HepG2 (cell line): ENCODE data around the gene KDM4B. TPM values are rescaled to one million over a fixed set of nuclear protein-coding genes. Genes with fewer than 3 reads are reported as not detected.

Source experiments
- ATAC-seq: fragments of 200-7000 bp; cut with Tn5 transposase; 3 replicates; pipeline ENCODE4 v1.9.1; 2020; ENCODE audit warnings: mild to moderate bottlenecking, moderate library complexity
- BruUV-seq: library from RNA; stranded (reverse); fragments of 400-500 nt; replicated peaks from 2 replicates; lab custom pipeline; 2021; lab: Mats Ljungman, UMichigan
- CTCF ChIA-PET: fragments of 300-600 bp; formaldehyde crosslinking; extraction: SDS; loops from one replicate; lab custom pipeline; 2021; ENCODE audit warnings: low total read pairs, inconsistent platforms, low intra/inter-chr PET ratio; lab: Yijun Ruan, JAX
- POLR2A ChIA-PET: fragments of 350-600 bp; sonication (Branson Sonifier 250); formaldehyde crosslinking; loops from one replicate; lab custom pipeline; 2020; ENCODE audit warnings: antibody characterized with exemption, inconsistent platforms; lab: Yijun Ruan, JAX
- DNase-seq: peaks from one replicate; pipeline ENCODE4 v3.0.0-alpha.2; 2015; ENCODE audit warnings: low spot score
- FAIRE-seq: peaks from 3 replicates; lab custom pipeline; 2011; peaks lifted over from hg19 to GRCh38; lab: Jason Lieb, UNC
- H2AFZ ChIP-seq: one replicate; pipeline ENCODE4 v1.6.1; 2011; ENCODE audit warnings: low read length, inconsistent platforms
- H3K27ac ChIP-seq: fragments of 300-600 bp; 3 replicates; pipeline ENCODE4 v1.8.0; 2011; ENCODE audit warnings: mixed run types, mild to moderate bottlenecking, mixed read lengths, low read length, inconsistent platforms; ENCODE audit not compliant: insufficient read depth; ENCODE audit errors: extremely low read length
- H3K27me3 ChIP-seq, 2 experiments: fragments of 200-600 bp in 1 of 2; 2 replicates in 1 of 2; 3 replicates in 1 of 2; pipeline versions ENCODE4 v1.6.0 to v1.8.0; 2011; ENCODE audit warnings: low read length in 2 of 2, mild to moderate bottlenecking in 2 of 2, moderate library complexity in 2 of 2, inconsistent platforms in 1 of 2; ENCODE audit not compliant: insufficient read depth in 2 of 2, control insufficient read depth in 1 of 2
- H3K36me3 ChIP-seq, 2 experiments: fragments of 200-600 bp in 1 of 2; replicated peaks in 1 of 2; 2 replicates in 1 of 2; 3 replicates in 1 of 2; pipeline versions ENCODE4 v1.5.1 to v1.8.0; 2011; ENCODE audit warnings: low read length in 2 of 2, inconsistent platforms in 1 of 2; ENCODE audit not compliant: insufficient read depth in 2 of 2, control insufficient read depth in 1 of 2
- H3K4me1 ChIP-seq: 2 replicates; pipeline ENCODE4 v1.5.1; 2012; ENCODE audit warnings: low read length, inconsistent platforms; ENCODE audit not compliant: insufficient read depth
- H3K4me2 ChIP-seq: 2 replicates; pipeline ENCODE4 v1.6.0; 2011; ENCODE audit warnings: low read depth, low read length, inconsistent platforms
- H3K4me3 ChIP-seq, 3 experiments: fragments of 200-600 bp in 1 of 3; sonication (generic), shearing (Covaris generic) in 1 of 3; replicated peaks in 1 of 3; 2 replicates each; pipeline ENCODE4 v1.5.1; 2011 to 2016; ENCODE audit warnings: low read length in 3 of 3, inconsistent platforms in 2 of 3, low read depth in 2 of 3, mild to moderate bottlenecking in 2 of 3, control low read depth in 1 of 3, mixed read lengths in 1 of 3; ENCODE audit not compliant: insufficient read depth in 1 of 3
- H3K79me2 ChIP-seq: one replicate; pipeline ENCODE4 v1.6.1; 2011; ENCODE audit warnings: low read length, inconsistent platforms; ENCODE audit not compliant: insufficient read depth
- H3K9ac ChIP-seq: 2 replicates; pipeline ENCODE4 v1.6.0; 2011; ENCODE audit warnings: mild to moderate bottlenecking, low read depth, low read length, inconsistent platforms; ENCODE audit not compliant: insufficient read depth
- H3K9me3 ChIP-seq: 2 replicates; pipeline ENCODE4 v1.5.1; 2012; ENCODE audit warnings: mild to moderate bottlenecking, low read length
- H4K20me1 ChIP-seq: 2 replicates; pipeline ENCODE4 v1.6.0; 2011; ENCODE audit warnings: inconsistent platforms, mild to moderate bottlenecking, low read length, moderate library complexity; ENCODE audit not compliant: insufficient read depth
- CSRNP2 ChIP-seq: sonication (generic); formaldehyde crosslinking; conservative IDR thresholded peaks from 2 replicates; pipeline ENCODE4 v1.8.0; 2022; ENCODE audit warnings: low read depth, missing genetic modification reagents
- GTF2F1 ChIP-seq: fragments of 150-350 bp; IDR thresholded peaks from 2 replicates; pipeline ENCODE4 v1.6.1; 2014; ENCODE audit warnings: low read length
- POGZ ChIP-seq: sonication (generic); formaldehyde crosslinking; IDR thresholded peaks from 2 replicates; pipeline ENCODE4 v1.4.0; 2020; ENCODE audit warnings: mild to moderate bottlenecking, missing genetic modification reagents
- PTBP1 ChIP-seq: fragments of 200-400 bp; formaldehyde crosslinking; IDR thresholded peaks from 2 replicates; pipeline ENCODE4 v1.6.1; 2018; ENCODE audit warnings: low read length, low read depth; ENCODE audit not compliant: poor library complexity, severe bottlenecking
- RFXAP ChIP-seq: sonication (generic); formaldehyde crosslinking; IDR thresholded peaks from 2 replicates; pipeline ENCODE4 v1.4.0; 2020; ENCODE audit warnings: missing genetic modification reagents, borderline replicate concordance
- RXRA ChIP-seq: sonication (generic); formaldehyde crosslinking; IDR thresholded peaks from 2 replicates; pipeline ENCODE4 v1.5.1; 2020; ENCODE audit warnings: missing genetic modification reagents
- SAFB2 ChIP-seq: sonication (generic); formaldehyde crosslinking; IDR thresholded peaks from 2 replicates; pipeline ENCODE4 v1.5.1; 2020; ENCODE audit warnings: missing genetic modification reagents, low read depth, mild to moderate bottlenecking, borderline replicate concordance
- TCF7 ChIP-seq: sonication (generic); IDR thresholded peaks from 2 replicates; pipeline ENCODE4 v1.6.1; 2016; ENCODE audit warnings: antibody characterized with exemption, low read depth
- TCF7L2 ChIP-seq: IDR thresholded peaks from 2 replicates; pipeline ENCODE4 v1.6.1; 2011; ENCODE audit warnings: mild to moderate bottlenecking, low read depth, low read length, moderate library complexity
- ZBTB10 ChIP-seq: sonication (generic); formaldehyde crosslinking; IDR thresholded peaks from 2 replicates; pipeline ENCODE4 v1.4.0; 2020; ENCODE audit warnings: missing genetic modification reagents, borderline replicate concordance
- ZBTB34 ChIP-seq: sonication (generic); formaldehyde crosslinking; IDR thresholded peaks from 2 replicates; pipeline ENCODE4 v1.8.0; 2022; ENCODE audit warnings: mild to moderate bottlenecking, missing genetic modification reagents
- ZNF207 ChIP-seq: fragments of 450-650 bp; IDR thresholded peaks from 2 replicates; pipeline ENCODE4 v1.6.1; 2016; ENCODE audit warnings: antibody characterized with exemption, borderline replicate concordance
- ZNF275 ChIP-seq: sonication (generic); formaldehyde crosslinking; IDR thresholded peaks from 2 replicates; pipeline ENCODE4 v1.8.0; 2022; ENCODE audit warnings: missing genetic modification reagents, mild to moderate bottlenecking, inconsistent platforms, borderline replicate concordance
- ZNF326 ChIP-seq: sonication (generic); formaldehyde crosslinking; IDR thresholded peaks from 2 replicates; pipeline ENCODE4 v1.4.0; 2020; ENCODE audit warnings: missing genetic modification reagents, borderline replicate concordance
- ZNF512 ChIP-seq: sonication (generic); formaldehyde crosslinking; IDR thresholded peaks from 2 replicates; pipeline ENCODE4 v1.4.0; 2020; ENCODE audit warnings: mild to moderate bottlenecking, missing genetic modification reagents
- ZNF605 ChIP-seq: sonication (generic); formaldehyde crosslinking; IDR thresholded peaks from 2 replicates; pipeline ENCODE4 v1.8.0; 2022; ENCODE audit warnings: mild to moderate bottlenecking, missing genetic modification reagents
- WGBS: methylation state at CpG from one replicate; pipeline ENCODE4 v1.1.6; 2017; ENCODE audit warnings: low lambda C conversion rate; 5-methylcytosine and 5-hydroxymethylcytosine counted together
- in situ Hi-C: cut with HindIII; loops from 2 replicates; pipeline ENCODE4 v1.10.0; 2017; ENCODE audit warnings: low pct_unique_long_range_greater_than_20kb; ENCODE audit not compliant: extremely low pct_ligation_motif_present
- intact Hi-C: fragments of 100-400 bp; cut with micrococcal nuclease; formaldehyde crosslinking; loops from one replicate; pipeline ENCODE4 v1.10.0; 2022; ENCODE audit not compliant: unreplicated experiment
- polyA plus RNA-seq, 8 experiments: library from polyadenylated mRNA; depleted of rRNA in 3 of 8; stranded (reverse) in 7 of 8; unstranded in 1 of 8; fragments of >200 nt; fragmentation: Illumina TruSeq in 4 of 8; extraction: Trizol in 4 of 8; gene quantifications; 2 replicates each; pipeline versions ENCODE4 v1.2.1 to v1.2.3, GENCODE V29; 2011 to 2016; ENCODE audit warnings: low read depth in 4 of 8, missing spikeins in 1 of 8, mixed read lengths in 1 of 8; ENCODE audit not compliant: insufficient read depth in 1 of 8
- total RNA-seq, 5 experiments: library from RNA; depleted of rRNA; stranded (reverse); fragments of >200 nt; fragmentation: Illumina TruSeq; extraction: Trizol; gene quantifications; 2 replicates each; pipeline ENCODE4 v1.2.3, GENCODE V29; 2016; ENCODE audit warnings: low read depth in 1 of 5

The KDM4B gene
- total and polyA plus RNA-seq, 2 of the 13 experiments (the other 11 are each of a cell fraction or from before 2014, with no cell fraction given), result 4.9 to 14.6 TPM

- Histone ChIP-seq H4K20me1 (0 out of 2 replicates have a peak, but pooled peaks cover 2% of the 10 kb centered on the region), H3K9ac (no peak overlapping the region), H3K36me3 (peaks cover 15 to 52% of the 10 kb centered on the region in 2 experiments), H3K4me3 (no peak overlapping the region), H3K4me1 (no peaks in the 10 kb centered on the region), H3K9me3 (no peaks in the 10 kb centered on the region), H2AFZ (no peak overlapping the region), H3K27ac (no peak overlapping the region), H3K4me2 (no peak overlapping the region), H3K27me3 (no peaks in the 10 kb centered on the region; a peak in 1 of 5 replicates), H3K79me2 (no peaks in the 10 kb centered on the region)
- FAIRE-seq, result no peak
- no peak for DNase-seq
- intact Hi-C loops, result no loop called here
- ChIA-PET POLR2A (no interaction called here), CTCF (no interaction called here)
- WGBS, result 91% methylated on average over 17 of the region's 20 CpGs
- no peak for ATAC-seq
- in situ Hi-C loops, result no loop called here
- BruUV-seq, result no TSS peak
- no peak for TF ChIP-seq PTBP1
- no peak for TF ChIP-seq ZNF275 (CRISPR knock-in tag)
- TF ChIP-seq CSRNP2 (CRISPR knock-in tag), result no peak
- no peak for TF ChIP-seq RFXAP (CRISPR knock-in tag)
- TF ChIP-seq ZNF207, result no peak
- no peak for TF ChIP-seq ZBTB34 (CRISPR knock-in tag)
- no peak for TF ChIP-seq POGZ (CRISPR knock-in tag)
- TF ChIP-seq RXRA, result no peak
- TF ChIP-seq ZNF605, result no peak
- TF ChIP-seq SAFB2 (CRISPR knock-in tag), result no peak
- no peak for TF ChIP-seq ZNF326 (CRISPR knock-in tag)
- TF ChIP-seq ZNF512 (CRISPR knock-in tag), result no peak
- TF ChIP-seq TCF7, result no peak
- TF ChIP-seq ZBTB10 (CRISPR knock-in tag), result no peak
- TF ChIP-seq GTF2F1, result no peak
- no peak for TF ChIP-seq TCF7L2
These were observed 105.5 kb downstream of the KDM4B start for GRCh38 chr19:5074407-5074806.
